Myocyte (in vitro differentiated cells): ENCODE measurements around the gene KRTAP10-3. TPM values are rescaled to one million over a fixed set of nuclear protein-coding genes. Genes with fewer than 3 reads are reported as not detected.
"Not testable (repeated sequence)": the region's sequence is repeated elsewhere in the genome, so short reads cannot be mapped to it uniquely, and the experiment has no call there.

Source experiments
- DNase-seq: peaks from one replicate; pipeline ENCODE4 v3.0.0-alpha.2; 2012; ENCODE audit warnings: low read depth
- total RNA-seq: library from RNA; depleted of rRNA; stranded (reverse); fragments of >200 nt; gene quantifications from 2 replicates; pipeline ENCODE4 v1.2.3, GENCODE V29; 2014

The KRTAP10-3 gene
- total RNA-seq, 1 donor from 2014 or later: not detected

DNA sequence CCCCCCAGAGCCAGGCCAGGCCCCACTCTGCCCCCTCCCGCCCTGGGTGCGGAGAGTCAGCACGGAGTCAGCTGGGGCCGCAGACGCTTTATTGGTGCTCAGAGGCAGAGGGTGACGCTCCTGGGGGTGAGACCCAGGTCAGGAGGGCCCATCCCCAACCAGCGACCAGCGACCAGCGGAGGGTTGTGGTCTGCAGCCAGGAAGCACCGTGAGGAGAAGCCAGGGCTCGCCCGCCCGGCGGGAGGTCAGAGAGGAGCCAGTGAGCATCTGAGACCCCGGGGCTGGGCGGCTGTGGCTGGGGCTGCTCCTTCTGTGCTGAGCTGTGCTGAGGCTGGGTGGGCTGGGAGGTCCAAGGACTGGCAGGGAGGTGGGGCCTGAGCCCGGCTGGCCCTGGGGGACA, 8.3 kb downstream of the KRTAP10-3 start:
- not testable (repeated sequence) for DNase-seq

DNA sequence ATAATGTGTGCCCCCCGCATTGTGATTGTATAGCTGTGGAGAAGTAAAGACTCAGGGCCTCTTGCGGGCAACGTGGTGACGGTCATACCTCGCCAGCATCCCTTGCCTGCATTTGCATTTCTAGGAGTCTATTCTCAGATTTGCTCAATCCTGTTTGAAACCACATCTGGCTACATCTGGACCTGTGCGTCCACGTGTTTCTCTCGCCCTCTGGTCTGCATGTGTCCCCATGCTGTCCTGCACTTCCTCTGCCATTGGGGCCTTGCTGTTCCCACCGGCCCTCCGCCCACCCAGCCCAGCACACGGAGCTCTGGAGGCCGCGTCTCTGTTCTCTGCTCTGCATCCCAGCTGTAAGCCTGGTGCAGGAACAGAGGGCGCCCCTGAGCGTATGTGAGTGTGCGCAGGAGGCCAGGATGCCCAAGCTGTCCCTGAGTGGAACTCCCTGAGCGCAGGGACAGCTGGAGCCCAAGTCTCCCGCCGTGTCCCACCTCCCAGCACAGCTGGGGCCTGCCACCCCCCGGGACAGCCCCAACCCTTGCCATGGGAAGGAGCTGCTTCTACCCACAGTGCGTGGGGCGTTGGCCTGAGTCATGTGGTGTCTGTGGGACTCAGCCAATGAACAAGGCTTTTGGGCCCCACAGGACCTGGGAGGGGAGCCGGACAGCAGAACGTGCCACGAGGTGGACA, 8.9 kb downstream of the KRTAP10-3 start:
- DNase-seq: peak; percentile 2

- no peak for DNase-seq
These were observed 9.7 kb downstream of the KRTAP10-3 start for GRCh38 chr21:44548922-44549321.

GRCh38 chr21:44548381-44548780, 10.2 kb downstream of the KRTAP10-3 start:
- DNase-seq: no peak

DNA sequence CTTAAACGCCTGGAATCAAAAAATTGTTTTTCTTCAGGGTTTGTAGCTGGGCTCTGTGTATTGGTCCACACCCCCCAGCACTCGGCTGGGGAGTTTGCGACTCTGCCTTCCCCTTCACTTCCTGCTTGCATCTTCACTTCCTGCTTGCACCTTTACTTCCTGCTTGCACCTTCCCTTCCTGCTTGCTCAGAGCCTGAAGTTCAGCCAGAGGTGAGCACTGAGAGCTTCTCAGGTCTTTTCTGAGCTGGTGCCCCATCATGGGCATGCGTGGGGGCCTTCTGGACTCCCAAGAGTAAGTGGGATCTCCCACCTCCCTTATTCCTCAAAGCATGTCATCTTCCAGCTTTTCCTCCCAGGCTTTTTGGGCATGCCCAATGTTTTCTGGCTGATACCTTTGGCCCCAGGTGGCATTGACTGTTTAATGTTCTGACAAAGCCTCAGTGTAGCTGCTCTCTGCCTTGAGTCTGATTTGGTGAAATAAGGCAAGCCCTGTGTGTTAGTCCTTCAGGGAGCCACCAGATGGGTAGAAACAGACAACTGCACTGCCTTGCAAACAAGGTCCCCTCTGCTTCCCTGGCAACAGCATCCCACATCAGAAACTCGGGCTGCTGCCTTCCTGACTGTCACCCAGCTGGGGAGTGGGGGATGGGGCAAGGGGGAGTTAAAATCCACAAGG, 10.8 kb downstream of the KRTAP10-3 start:
- DNase-seq: no peak

DNA sequence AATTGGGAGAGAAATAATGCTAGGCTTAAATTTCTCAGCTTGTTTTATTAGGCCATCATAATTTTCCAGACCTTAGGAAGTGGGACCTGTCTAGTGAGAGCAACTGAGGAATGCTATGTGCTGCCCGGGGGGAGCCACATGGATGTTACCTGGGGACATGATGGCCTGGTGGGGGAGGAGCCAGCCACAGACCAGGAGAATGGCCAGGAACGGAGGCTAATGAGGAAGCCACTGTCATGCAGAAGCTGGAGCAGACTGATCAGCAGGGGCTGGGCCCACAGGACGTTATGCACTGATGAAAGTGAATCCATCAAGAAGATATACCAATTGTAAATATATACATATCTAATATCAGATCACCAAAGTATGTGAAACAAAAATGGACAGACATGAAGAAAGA, 14.0 kb downstream of the KRTAP10-3 start:
- DNase-seq: no peak

GRCh38 chr21:44542716-44543115, 15.9 kb downstream of the KRTAP10-3 start:
- DNase-seq: no peak

DNA sequence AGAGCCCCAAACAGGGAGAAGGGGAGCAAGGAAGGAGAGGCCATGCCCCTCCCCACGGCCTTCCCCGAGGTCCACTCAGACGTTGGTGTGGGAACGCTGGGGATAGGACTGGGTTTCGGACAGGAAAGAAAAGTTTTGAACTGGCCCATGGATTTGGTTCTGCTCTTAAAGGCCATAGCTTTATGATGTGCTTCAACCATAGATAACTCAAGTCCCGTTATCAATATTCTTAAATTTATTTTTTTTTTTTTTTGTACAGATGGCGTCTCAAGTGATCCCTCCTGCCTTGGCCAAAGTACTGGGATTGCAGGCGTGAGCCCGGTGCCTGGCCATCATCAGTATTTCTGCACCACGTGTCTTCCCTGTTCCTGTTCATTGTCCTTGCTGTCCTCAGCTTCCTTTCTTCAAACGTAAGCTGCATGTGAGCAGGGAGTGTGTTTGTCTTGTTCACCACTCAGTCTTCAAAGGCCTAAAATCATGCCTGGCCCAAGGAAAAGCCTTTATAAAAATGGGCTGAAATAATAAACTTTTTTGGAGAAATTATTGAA, 17.8 kb downstream of the KRTAP10-3 start:
- no peak for DNase-seq

DNA sequence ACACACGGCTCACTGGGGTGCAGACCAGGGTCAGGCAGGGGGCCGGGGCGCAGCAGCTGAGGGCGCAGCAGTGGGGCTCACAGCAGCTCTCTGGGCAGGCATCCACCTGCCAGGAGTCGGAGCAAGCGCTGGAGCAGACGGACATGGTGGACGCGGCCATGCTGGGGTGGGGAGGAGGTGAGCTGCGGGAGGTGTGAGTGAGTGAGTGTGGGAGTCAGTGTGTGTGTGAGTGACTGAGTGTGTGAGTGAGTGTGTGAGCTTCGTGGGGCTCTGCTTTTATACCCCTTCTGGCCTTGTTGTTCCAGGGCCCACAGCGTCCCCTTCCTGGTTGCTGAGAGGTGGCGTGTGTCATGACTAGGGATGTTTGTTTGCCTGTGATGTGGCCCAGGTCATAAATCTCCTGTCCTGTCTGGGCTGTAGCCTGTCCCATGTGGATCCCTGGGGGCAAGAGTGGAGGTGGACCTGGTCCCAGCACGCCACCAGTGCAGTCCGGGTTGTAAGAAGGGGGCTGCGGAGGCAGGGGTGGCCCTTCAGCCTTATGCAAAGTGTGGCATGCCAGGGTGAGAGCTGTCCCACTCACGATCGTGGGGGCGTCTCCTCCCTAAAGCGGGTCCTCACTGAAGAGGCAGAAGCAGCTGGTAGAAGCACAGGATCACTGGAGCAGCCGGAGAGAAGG, 18.5 kb downstream of the KRTAP10-3 start, which contains the start of gene KRTAP10-1:
Gene KRTAP10-1, minus strand, starts transcription at position 205 of the 676 bp plus-strand sequence. Its CDS starts 45 bp downstream, at position 160.
- DNase-seq: no peak

- no peak for DNase-seq
These were observed 19.5 kb downstream of the KRTAP10-3 start for GRCh38 chr21:44539046-44539445.

GRCh38 chr21:44537930-44538911, 20.4 kb downstream of the KRTAP10-3 start:
- no peak for DNase-seq

- no peak for DNase-seq
These were observed 22.6 kb downstream of the KRTAP10-3 start for GRCh38 chr21:44535963-44536362.

GRCh38 chr21:44534688-44535087, 23.9 kb downstream of the KRTAP10-3 start:
- no peak for DNase-seq

DNA sequence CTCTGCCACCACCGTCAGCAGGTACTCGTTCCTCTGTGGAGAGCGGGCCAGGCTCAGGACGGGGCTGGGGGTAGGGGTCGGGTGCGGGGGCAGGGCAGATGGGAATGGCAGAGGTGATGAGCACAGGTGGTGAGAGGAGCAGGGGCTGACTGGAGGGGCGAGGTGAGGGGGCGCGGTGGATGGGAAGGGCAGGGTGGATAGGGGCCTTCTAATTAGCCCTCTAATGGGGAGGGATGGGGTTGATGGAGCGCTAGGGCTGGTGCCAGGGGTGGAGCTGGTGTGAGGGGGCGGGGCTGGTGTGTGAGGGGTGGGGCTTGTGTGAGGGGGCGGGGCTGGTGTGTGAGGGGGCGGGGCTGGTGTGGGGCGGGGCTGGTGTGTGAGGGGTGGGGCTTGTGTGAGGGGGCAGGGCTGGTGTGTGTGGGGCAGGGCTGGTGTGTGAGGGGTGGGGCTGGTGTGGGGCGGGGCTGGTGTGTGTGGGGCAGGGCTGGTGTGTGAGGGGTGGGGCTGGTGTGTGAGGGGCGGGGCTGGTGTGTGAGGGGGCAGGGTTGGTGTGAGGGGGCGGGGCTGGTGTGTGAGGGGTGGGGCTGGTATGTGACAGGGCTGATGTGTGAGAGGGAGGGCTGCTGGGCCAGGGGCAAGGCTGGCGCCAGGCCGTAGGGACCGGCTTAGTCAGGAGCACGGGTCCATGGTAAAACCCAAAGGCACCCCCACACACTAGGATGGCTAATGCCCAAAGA, 24.5 kb downstream of the KRTAP10-3 start:
- DNase-seq: no peak

DNA sequence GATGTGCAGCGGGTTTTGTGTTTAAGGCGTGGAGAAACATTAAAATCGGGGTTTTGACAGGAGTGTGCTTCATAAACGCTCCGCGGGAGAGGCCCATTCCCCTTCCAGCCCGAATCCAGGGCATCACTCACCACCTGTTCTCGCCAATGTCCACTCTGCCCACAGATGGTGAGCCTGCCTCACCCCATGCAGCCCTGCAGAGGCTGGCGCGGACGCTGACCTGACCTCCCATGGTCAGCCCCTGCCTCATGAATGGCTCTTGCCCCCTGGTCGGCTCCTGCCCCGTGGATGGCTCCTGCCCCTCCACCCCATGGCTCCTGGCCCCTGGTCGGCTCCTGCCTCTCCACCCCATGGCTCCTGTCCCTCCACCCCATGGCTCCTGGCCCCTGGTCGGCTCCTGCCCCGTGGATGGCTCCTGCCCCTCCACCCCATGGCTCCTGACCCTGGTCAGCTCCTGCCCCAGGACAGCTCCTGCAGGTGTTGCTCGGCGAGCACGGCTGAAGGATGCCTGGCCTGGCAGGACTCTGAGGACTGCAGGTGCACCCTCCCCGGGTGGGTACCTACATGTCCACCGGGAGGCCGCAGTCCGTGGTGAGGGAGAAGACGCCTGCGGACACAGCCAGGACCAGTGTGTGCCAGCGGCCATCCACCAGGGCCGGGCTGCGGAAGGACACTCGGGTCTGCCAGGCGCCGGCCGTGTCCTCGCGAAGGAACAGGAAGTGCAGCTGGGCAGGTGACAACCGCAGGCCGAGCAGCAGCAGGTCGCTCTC, 25.3 kb downstream of the KRTAP10-3 start:
- no peak for DNase-seq

- DNase-seq: no peak
These were observed 25.9 kb downstream of the KRTAP10-3 start for GRCh38 chr21:44532712-44533111.

- DNase-seq: no peak
These were observed 26.7 kb downstream of the KRTAP10-3 start for GRCh38 chr21:44531606-44532564.
